ENCODE data around the gene ITM2C. TPM values are rescaled to one million over a fixed set of nuclear protein-coding genes. Genes with fewer than 3 reads are reported as not detected.

The ITM2C gene
- total RNA-seq, 2 experiments from 2014 or later: 19.8 to 21.5 TPM

DNA sequence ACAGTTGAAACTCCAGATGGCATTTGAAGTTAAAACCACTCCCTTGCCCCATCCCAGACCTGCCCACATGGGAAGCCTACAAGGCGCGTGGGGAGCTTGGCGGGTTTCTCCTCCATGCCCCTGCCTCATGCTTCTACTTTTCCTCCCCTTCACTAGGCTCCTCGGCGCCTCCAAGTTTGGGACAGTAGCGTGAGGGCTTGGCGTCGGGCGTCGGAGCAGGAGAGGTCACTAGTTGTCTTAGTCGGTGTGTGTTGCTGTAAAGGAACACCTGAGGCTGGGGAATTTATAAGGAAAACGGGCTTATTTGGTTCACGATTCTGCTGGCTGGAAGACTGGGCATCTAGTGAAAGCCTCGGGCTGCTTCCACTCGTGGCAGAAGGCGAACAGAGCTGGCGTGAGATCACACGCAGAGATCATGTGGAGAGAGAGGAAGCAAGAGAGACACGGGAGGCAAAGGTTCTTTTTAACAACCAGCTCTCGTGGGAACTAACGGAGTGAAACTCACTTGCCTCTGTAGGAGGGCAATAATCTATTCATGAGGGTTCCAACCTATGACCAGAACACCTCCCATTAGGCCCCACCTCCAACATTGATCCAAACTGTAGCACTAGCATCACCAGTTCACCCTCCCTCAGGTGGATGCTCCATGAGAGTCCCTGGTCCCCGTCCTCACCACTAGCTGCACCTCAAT is 25.3 kb downstream of the ITM2C start:
- DNase-seq: no peak
- Histone ChIP-seq H3K9me3 (ENCODE audit: control insufficient read depth in 1 of 2, insufficient read depth in 1 of 2, low read length in 2 of 2) (no peaks in the 10 kb centered on the region), H3K36me3 (ENCODE audit: insufficient read depth, low read length) (no peaks in the 10 kb centered on the region), H3K4me1 (ENCODE audit: insufficient read depth, low read length) (peaks cover 16% of the 10 kb centered on the region), H3K27ac (ENCODE audit: low read depth in 1 of 2, low read length in 2 of 2) (no peak overlapping the region), H3K27me3 (ENCODE audit: control insufficient read depth in 1 of 2, insufficient read depth in 2 of 2, low read length in 2 of 2) (peaks cover 0 to 7% of the 10 kb centered on the region in 2 experiments), H3K4me3 (ENCODE audit: low read length) (no peak overlapping the region)
- TF ChIP-seq, protein P1, sequence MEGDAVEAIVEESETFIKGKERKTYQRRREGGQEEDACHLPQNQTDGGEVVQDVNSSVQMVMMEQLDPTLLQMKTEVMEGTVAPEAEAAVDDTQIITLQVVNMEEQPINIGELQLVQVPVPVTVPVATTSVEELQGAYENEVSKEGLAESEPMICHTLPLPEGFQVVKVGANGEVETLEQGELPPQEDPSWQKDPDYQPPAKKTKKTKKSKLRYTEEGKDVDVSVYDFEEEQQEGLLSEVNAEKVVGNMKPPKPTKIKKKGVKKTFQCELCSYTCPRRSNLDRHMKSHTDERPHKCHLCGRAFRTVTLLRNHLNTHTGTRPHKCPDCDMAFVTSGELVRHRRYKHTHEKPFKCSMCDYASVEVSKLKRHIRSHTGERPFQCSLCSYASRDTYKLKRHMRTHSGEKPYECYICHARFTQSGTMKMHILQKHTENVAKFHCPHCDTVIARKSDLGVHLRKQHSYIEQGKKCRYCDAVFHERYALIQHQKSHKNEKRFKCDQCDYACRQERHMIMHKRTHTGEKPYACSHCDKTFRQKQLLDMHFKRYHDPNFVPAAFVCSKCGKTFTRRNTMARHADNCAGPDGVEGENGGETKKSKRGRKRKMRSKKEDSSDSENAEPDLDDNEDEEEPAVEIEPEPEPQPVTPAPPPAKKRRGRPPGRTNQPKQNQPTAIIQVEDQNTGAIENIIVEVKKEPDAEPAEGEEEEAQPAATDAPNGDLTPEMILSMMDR (IDR thresholded peaks at IDR 0.05): no peak
- no peak overlapping the region for H3K27ac Mint-ChIP-seq
- no peaks in the 10 kb centered on the region for H3K36me3 Mint-ChIP-seq (ENCODE audit: low read depth)
- CTCF ChIA-PET: no interaction called here
- H3K27me3 Mint-ChIP-seq: peaks cover 18% of the 10 kb centered on the region
- H3K9me3 Mint-ChIP-seq: no peaks in the 10 kb centered on the region
- ATAC-seq (ENCODE audit: poor library complexity): no peak
- POLR2A ChIA-PET: no interaction called here
- no peak overlapping the region for H3K4me3 Mint-ChIP-seq
- peaks cover 16% of the 10 kb centered on the region for H3K4me1 Mint-ChIP-seq (ENCODE audit: low read depth)
- intact Hi-C loops (cut with DNase I, micrococcal nuclease): no loop called here

DNA sequence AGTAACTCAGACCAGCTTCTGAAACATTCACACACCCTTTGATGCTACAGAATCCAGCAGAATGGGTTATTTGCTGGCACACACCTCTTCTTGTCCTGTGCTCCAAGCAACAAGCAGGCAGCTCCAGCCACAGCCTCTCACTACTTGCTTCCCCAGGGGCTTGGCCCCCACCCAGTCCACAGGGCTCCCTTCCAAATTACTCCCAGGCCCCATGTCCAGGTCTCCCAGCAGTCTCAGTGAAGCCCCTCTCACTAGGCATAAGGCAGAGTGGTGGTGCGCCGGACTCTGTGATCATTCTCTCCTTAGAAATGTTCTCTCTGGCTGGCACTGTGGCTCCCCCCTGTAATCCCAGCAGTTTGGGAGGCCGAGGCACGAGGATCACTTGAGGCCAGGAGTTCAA is 25.9 kb downstream of the ITM2C start:
- ChIA-PET POLR2A (no interaction called here), CTCF (no interaction called here)
- Histone ChIP-seq H3K4me3 (ENCODE audit: low read length) (no peak overlapping the region), H3K9me3 (ENCODE audit: control insufficient read depth in 1 of 2, insufficient read depth in 1 of 2, low read length in 2 of 2) (no peaks in the 10 kb centered on the region), H3K27me3 (ENCODE audit: control insufficient read depth in 1 of 2, insufficient read depth in 2 of 2, low read length in 2 of 2) (peaks cover 0 to 7% of the 10 kb centered on the region in 2 experiments), H3K4me1 (ENCODE audit: insufficient read depth, low read length) (peaks cover 16% of the 10 kb centered on the region), H3K27ac (ENCODE audit: low read depth in 1 of 2, low read length in 2 of 2) (no peak overlapping the region), H3K36me3 (ENCODE audit: insufficient read depth, low read length) (no peaks in the 10 kb centered on the region)
- Mint-ChIP-seq H3K27me3 (peaks cover 18% of the 10 kb centered on the region), H3K4me1 (ENCODE audit: low read depth) (peaks cover 16% of the 10 kb centered on the region), H3K27ac (no peak overlapping the region), H3K9me3 (no peaks in the 10 kb centered on the region), H3K4me3 (no peak overlapping the region), H3K36me3 (ENCODE audit: low read depth) (no peaks in the 10 kb centered on the region)
- no peak for ATAC-seq (ENCODE audit: poor library complexity)
- TF ChIP-seq, protein P1 (IDR thresholded peaks at IDR 0.05): no peak
- intact Hi-C loops (cut with DNase I, micrococcal nuclease): no loop called here
- DNase-seq: no peak

DNA sequence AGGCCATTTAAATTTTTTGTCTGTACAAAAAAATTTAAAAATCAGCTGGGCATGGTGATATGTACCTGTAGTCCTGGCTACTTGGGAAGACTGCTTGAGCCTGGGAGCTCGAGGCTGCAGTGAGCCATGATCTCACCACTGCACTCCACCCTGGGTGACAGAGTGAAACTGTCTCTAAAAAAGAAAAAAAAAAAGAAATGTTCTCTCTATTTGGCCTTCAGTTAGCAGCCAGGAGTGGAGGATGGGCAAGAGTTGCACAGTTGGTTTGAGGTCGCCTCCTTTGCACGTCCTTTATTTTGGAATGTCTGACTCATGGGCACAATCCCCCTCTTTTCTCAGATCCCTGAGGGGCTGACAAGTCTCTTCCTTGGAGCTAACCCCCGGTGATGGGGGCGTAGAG is 26.3 kb downstream of the ITM2C start:
- TF ChIP-seq, protein P1 (IDR thresholded peaks at IDR 0.05): no peak
- ChIA-PET CTCF (no interaction called here), POLR2A (no interaction called here)
- intact Hi-C loops (cut with DNase I, micrococcal nuclease): no loop called here
- no peak for DNase-seq
- H3K27ac Mint-ChIP-seq: no peak overlapping the region
- no peak overlapping the region for H3K4me3 ChIP-seq (ENCODE audit: low read length)
- H3K4me1 ChIP-seq (ENCODE audit: insufficient read depth, low read length): peaks cover 17% of the 10 kb centered on the region
- no peak for ATAC-seq (ENCODE audit: poor library complexity)
- H3K4me3 Mint-ChIP-seq: no peak overlapping the region
- no peaks in the 10 kb centered on the region for H3K36me3 Mint-ChIP-seq (ENCODE audit: low read depth)
- no peaks in the 10 kb centered on the region for H3K9me3 ChIP-seq (ENCODE audit: control insufficient read depth in 1 of 2, insufficient read depth in 1 of 2, low read length in 2 of 2)
- peaks cover 21% of the 10 kb centered on the region for H3K27me3 Mint-ChIP-seq
- peaks cover 16% of the 10 kb centered on the region for H3K4me1 Mint-ChIP-seq (ENCODE audit: low read depth)
- no peaks in the 10 kb centered on the region for H3K9me3 Mint-ChIP-seq
- H3K36me3 ChIP-seq (ENCODE audit: insufficient read depth, low read length): no peaks in the 10 kb centered on the region
- H3K27ac ChIP-seq (ENCODE audit: low read depth in 1 of 2, low read length in 2 of 2): no peak overlapping the region
- peaks cover 0 to 10% of the 10 kb centered on the region in 2 experiments for H3K27me3 ChIP-seq (ENCODE audit: control insufficient read depth in 1 of 2, insufficient read depth in 2 of 2, low read length in 2 of 2)
